ENCODE data around the gene ZNF366.

ZNF366 gene

DNA sequence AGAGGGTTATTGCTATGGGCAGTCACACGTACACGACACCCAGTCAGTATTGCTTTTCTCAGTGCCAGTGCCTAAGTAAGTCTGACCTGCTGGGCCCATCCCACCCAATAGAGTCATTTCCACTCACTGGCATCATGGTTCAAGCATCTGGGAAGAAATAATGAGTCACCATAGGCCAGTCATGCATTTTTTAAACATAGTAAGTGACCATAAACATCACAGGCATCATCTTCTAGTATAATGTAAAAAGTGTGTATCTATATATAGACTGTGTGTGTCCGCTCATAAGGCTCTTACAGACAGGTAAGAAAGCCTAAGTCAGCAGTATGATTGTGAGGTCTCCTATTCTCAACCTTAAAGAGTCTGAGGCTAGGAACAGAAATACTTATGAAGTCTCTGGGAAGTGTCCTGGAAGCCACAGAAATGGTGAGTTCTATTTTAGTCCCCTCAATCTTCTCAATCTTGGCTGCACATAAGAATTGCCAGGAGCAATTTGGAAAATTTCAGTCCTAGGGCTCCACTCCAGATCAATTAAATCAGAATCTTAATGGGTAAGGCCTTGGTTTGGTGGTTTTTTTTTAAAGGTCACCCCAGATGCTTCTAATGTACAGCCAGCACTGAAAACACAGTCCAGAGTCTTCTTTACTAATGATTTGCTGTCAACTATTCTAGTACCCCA, 65.2 kb downstream of the ZNF366 start:
- no peak for DNase-seq (ENCODE audit: low read depth in 2 of 2)

DNA sequence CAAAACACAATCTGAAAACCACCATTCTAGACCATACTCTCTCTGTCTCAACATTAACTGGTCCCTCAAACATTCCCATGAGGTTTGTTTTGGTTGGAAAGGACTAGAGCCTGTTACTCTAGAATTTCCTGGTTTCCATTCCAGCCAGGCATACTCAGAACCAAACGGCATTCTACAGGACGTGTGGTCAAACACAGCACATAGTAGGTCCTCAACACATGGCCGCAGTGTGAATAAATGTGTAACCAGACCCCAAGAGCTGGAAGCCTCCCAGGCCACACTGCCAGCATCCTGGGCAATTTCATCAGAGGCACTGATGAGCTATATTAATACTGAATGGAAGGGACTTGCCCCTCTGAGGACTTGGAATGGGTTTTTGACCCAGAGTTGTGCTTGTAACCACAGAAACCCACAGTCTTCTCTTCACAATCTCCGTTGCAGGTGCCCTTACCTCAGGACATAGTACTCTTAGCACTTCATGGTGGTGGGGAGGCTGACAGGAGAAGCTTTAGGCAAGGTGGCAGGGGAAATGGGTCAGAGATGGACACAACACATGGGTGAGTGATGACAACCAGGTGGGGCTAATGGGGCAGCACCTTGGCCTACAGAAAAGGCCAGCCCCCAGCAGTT, 66.0 kb downstream of the ZNF366 start:
- no peak for DNase-seq (ENCODE audit: low read depth in 2 of 2)

DNA sequence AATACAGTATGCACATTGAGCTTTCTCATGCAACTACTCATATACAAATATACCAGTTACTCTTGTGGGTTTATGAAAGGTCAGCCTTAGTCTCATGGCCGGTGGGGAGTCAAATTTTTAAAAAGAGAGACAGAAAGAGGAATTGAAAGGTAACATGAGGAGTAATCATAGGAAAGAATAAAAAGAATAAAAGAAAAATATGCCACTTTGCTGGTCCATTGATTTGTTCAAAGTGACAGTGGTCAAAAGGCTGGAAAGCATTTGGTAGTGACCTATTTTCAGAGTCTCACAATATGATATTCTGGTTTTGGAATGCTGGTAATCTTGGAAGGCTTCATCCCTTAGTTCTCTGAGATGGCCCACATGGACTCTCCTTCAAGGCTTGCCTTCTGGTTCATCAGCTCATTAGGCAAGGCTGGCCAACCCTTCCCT, 67.0 kb downstream of the ZNF366 start:
- no peak for DNase-seq (ENCODE audit: low read depth in 2 of 2)

DNA sequence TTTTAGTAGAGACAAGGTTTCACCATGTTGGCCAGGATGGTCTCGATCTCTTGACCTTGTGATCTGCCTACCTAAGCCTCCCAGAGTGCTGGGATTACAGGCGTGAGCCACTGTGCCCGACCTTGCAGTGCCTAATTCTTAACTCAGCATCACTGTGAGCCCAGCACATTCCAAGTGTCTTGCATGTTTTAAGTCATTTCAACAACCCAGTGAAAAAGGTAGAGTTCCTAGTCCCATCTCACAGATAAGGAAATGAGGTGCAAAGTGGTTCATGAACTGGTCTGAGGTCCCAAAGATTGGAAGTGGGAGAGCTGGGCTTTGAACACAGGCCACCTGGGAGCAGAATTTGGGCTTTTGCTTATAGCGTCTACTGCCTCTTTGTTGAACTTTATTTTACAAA, 68.0 kb downstream of the ZNF366 start:
- DNase-seq (ENCODE audit: low read depth in 2 of 2) = no peak

DNA sequence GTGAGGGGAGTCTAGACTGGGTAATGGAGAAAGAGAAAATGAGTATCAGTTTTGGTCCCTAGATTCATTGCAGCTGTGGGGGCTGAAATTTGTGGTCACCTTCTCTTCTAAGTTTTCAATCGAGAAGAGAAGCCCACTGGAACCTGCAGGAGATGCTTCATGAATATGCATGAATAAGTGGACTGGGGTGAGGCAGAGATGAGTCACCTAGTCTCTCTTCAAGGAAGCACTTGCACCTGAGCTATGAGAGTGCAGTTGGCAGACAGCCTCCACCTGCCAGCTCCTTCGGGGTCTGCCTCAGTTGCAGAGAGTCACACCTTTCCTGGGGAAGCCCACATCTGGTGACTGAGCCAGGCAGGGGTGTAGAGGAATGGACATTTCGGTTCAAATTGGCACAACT, 69.1 kb downstream of the ZNF366 start:
- DNase-seq (ENCODE audit: low read depth in 2 of 2) = no peak

DNA sequence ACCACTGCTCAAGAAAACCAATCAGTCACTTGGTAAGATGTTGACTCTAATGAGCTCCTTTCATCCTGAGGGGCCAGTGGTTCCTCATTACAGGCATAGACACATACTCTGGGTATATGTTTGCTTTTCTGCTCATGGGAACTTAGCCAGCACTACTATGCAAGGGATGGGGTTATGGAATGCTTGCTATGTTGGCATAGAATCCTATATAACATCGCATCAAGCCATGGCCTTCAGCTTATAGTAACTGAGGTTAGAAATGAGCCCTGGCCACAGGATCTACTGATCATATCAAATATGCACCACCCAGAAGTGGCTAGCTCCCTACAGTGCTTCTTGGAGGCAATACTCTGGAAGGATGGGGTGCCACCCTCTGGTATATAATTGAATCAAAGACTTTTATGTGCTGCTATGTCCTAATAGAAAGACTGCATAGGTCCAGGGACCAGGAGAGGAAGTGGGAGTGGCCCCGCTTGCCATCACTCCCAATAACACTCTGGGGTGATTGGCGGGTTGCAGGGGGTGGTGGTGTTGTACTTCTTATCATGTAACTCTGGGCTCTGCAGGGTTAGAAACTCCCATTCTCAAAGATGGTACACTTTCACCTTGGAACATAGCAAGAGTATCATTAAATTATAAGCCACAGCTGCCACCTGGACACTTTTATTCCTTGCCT, 70.3 kb downstream of the ZNF366 start:
- DNase-seq (ENCODE audit: low read depth in 2 of 2) = no peak

DNA sequence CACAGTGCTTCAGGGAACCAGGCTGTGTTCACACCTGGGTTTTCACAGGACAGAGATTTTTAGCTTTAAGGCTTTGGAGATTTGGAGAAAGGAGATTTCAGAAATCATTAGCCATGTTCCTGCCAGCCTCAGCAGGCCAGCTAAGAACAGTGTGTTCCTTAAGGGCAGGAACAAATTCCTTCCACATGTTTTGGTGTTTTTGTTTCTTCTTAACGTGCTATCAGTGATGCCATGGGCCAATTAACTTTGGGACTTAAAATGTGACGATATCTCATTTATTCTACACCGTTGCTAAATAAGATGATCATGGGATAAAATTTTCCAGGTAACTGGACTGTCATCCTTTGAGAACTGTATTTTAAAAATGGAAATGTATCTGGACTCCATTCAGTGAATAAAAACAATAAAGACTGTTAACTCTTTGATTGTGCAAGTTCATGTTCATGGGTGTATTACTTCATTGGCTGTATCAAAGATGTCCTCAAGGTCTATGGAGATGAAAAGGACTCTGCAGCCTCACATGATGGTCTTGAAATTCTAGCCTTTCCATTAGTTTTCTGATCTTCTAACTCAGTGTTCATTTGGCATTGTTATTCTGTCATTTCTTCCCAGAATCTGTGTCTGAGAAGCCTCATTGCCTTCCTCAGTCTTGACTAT, 72.3 kb downstream of the ZNF366 start:
- DNase-seq (ENCODE audit: low read depth in 2 of 2) = no peak

DNA sequence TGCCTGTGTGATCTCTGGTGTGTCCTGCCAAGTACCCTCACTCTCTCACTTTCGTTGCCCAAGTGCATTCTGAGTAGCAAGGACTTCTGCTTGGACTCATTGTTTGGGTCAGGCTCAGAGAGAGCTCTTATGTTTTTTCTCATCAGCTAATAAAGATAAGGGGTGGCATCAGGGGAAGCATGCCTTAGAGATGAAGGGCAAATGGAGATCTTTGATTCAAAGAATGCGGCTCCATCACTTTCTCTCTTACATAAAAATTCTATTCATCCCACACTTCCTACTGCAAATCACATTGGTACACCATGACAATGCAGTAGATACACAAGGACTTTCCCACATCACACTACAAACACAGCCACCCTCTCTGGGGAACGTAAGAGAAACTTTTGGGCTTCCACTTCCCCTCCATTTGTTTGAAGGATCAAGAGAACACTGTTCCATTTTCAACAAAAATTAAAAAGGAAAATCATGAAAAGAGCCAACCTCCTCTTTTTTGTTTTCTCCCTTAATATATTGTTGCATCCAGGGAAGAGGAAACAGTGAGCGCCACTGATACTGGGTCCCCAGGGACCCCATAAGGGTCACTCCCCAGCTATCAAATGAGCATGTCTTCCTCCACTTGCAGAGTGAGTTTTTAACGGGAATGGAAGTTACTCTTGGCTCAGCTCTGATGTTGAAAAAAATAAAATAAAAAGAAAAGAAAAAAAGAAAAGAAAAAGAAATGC, 73.0 kb downstream of the ZNF366 start:
- DNase-seq (ENCODE audit: low read depth in 2 of 2) = no peak

DNA sequence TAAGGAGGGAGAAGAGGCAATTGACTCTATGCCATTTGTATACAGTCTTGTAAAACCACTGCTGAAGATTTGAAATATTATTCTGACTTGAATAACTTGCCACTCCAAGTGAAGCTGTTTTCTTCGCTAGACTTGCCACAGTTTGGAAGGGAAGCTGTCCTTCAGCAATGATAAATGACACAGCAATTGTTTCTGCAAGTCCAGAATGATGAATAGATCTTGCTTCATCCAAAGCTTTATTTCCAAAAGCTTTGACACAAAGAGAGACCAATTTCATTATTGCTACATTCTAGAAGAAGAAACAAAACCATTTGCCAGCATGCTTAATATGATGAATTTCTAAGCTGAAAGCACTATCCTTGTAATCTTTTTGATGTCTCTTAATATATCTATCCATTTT, 73.7 kb downstream of the ZNF366 start:
- DNase-seq (ENCODE audit: low read depth in 2 of 2) = no peak

DNA sequence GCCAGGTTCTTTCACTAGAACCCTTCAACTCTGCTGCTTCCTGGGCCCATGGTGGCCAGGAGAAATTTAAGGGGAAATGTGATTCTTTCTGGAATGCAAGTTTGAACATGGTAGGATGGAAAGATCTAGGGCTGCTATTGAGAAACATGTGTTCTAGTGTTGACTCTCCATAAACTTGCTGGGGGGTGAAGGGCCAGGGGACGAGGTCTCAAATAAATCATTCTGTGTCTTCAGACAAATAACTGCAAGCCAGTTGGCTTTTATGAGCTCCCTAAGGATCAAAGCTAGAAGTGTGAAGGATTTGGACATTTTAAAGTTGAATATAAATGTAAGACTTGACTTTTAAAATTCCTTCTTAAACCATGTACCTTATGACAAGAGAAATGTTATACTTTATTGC, 78.5 kb downstream of the ZNF366 start:
- DNase-seq (ENCODE audit: low read depth in 2 of 2) = no peak

DNA sequence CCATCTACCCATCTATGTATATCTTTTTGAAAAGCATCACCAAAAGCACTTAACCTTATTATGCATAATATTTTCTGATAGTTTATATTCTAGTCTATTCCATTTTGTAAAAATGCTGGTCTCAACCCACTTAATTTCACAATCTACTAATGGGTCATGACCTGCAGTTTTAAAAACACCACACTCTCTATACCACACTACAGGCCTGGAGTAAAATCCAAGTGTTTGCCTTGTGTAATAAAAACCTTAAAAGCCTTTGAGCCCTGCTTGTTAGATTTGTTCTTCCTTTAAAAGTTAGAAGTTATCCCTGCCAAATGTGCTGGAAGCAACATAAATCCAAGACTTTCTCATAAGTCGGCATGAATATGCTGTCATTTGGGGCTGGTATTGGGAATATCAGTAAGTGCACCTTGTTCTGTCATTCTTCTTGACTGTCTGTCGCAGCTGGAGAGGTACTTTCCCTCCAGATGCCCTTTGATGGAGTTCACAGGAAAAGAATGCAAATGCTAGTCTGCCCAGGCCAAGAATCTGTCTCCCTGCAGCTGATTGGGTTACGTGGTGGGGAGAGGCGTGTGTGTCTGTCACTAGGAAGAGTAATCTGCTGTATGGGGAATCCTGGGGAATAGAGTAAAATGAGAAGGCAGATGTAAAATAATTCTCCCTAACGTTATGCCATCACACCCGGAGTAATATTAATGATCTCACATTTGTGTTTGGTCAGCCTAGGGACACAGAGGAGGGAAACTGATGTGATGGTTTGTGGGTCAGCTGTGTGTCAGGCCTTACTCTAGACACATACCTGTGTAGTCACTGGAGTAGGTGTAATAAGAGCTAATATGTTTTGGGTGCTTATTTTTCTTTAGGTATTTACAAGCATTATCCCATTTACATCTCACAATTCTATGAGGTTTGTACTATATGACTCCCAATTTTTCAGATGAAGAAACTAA, 79.4 kb downstream of the ZNF366 start:
- no peak for DNase-seq (ENCODE audit: low read depth in 2 of 2)

DNA sequence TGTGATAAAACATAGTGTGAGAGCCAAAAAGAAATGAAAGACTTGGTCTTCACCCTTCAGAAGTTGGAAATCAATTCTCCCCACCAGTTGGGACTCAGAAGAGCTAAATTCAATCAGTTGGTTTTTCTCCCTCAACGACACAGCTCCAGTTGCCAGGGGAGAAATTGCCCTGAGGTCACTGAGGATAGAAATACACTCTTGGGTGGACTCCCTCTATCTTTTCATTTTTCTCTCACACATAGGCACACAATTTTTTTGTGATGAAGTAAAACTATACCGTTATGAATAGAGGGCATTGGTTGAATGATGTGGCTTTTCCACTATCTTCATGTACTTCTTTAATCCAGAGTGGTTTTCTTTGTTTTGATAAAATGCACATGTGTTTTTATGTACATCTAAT, 80.2 kb downstream of the ZNF366 start:
- DNase-seq (ENCODE audit: low read depth in 2 of 2) = no peak

DNA sequence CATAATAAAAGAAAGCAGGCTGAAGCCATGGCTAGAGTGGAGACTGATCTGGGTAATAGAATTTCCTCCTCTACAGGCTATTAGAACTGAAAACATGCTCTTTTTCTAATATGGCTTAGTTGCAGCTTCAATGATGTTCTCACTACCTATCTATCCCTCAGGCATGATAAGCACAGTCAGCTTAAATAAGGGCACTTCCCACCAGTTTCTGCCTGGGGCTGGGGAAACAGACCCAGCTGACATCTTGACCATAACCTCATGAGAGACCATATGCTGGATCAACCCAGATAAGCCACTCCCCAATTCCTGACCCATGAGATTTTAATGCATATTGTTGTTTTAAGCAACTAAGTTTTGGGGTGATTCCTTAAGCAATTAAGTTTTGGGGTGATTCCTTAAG, 81.2 kb downstream of the ZNF366 start:
- no peak for DNase-seq (ENCODE audit: low read depth in 2 of 2)

DNA sequence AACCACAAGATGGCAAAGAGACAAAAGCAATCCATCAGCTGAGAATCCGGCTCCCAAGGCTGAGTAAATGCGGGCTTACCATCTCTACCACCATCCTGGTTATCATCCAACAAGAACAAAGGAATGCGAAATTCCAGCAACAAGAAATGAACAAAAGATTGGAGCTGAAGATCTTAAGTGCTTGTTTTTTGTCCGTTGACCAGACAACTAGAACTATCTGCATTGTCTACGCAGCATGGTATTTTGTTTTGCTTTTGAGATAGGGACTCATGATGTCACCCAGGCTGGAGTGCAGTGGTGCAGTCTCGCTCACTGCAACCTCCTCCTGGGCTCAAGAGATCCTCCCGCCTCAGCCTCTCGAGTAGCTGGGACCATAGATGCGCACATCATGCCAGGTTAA, 88.9 kb downstream of the ZNF366 start:
- DNase-seq (ENCODE audit: low read depth in 2 of 2) = no peak

DNA sequence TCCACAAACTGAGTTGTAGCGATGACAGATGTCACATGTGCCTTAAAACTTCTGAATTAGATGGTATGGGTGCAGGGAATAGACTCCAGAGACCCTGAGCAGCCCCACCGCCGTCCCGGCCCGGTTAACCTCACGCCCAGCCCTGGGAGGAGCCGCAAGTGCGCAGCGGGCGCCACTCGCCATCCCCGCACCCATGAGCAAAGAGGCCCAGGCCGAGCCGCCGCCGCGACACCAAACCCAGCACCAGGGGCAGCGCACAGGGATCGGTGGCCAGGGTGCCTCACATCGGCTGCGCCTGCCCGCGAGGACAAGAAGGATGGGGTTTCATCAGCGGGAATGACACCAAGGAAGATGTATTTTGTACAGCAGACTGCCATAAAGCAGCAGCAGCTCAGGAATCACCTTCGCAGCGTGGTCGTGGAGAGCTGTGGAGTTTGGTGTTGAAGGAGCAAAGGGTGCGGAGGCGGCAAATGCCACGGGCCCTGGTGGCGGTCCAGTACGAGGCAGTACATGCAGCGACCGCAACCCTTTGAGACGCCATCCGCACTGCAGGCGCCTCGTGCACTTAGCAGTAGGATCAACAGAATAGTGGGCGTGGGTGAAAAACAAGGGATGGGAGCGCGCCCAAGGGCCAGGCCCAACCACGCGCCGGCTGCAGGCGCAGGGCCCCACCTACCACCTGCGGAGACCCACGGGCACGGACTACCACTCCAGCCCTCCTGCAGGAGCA, 89.7 kb downstream of the ZNF366 start:
- no peak for DNase-seq (ENCODE audit: low read depth in 2 of 2)

DNA sequence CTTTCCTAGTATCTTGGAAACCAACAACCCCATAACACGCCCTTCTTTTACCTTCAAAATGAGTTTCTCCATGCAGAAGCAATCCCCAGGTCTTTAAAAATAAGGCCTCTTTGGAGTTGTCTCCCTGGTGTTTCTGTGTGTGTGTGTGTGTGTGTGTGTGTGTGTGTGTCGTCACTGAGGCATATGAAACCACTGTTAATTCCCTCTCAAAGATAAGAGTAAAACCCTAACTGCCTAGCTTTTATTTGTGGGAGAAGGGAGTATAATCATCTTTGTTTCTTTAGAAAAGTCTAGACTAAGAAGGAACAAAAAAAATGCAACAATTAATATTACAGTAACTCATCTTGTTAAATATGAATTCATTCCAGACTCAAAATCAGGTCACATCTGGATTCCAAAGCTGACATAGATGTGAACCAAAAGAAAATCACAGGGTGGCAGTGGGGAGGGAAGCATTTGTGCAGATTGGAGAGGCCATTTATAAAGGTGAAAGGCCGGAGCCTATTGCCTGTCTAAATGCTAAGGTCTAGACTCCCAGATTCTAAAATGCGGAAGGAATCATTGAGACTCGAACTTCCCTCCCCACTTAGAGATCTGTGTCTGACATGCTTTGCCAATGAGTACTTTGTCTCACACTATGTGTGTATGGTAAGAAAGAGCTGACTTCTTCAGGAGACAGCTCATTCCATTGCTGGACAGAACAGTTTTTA, 91.4 kb downstream of the ZNF366 start:
- no peak for DNase-seq (ENCODE audit: low read depth in 2 of 2)

DNA sequence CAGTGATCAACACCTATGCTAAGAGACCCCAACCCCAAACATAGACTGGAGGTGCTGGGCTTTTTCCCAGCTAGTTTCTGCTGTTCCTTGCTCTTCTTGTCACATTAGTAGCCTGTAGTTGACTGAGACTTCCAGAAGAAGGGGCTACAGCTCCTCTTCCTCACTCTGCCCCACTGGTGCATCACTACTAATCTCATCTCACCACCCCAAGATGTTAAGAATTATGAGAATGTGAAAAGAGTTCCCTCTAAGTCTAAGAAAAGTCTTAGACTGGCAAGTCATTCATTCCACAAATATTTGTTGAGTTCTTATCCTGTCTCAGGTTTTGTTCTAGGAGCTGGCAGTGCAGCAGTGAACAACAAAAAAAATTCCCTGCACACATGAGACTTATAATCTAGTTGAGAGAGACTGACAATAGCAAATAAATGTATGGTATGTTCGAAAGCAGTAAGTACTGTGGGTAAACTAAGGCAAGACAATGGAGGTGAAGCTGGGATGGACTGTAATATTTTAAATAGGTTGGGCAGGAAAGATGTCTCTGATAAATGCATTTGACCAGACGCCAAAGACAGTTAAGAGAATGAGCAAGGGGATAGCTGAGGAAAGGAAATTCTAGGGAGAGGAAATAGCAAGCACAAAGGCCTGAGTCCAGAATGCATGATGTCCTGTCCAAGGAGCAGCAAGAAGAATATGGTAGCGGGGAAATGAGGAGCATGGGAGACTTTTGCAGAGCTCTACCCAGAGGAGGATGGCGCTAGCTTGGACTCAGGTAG, 94.7 kb downstream of the ZNF366 start:
- no peak for DNase-seq (ENCODE audit: low read depth in 2 of 2)

DNA sequence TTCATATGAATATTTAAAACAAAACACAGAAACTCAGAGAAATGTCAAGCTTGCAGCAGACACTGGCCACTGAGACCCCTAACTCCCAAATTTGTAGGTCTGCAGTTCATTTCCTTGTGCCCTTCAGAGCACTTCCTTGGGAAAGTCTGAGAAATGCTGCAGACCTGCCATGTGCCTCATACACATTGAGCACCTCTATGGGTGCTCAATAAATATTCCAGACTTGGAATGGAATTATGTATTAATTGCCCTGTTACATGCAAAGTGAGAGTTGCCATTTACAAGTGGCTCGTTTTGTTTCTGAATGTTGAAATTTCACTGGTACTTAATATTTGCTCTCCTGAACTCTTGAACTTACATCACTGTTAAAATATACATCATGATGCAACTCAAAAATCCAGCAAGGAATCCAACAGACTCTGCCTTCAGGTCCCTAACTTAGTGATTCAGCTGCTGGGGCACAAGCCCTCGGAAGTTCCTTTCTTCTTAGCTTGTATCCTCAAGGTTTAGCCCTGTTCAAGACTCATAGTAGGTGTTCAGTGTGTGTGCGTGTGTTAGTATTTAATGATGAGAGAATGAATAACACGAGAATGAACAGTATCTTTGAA, 96.4 kb downstream of the ZNF366 start:
- no peak for DNase-seq (ENCODE audit: low read depth in 2 of 2)
